ENCODE results near the gene CLEC1A. TPM values are rescaled to one million over a fixed set of nuclear protein-coding genes. Genes with fewer than 3 reads are reported as not detected.

The CLEC1A gene
- total RNA-seq, 1 donor from 2014 or later = not detected

- Histone ChIP-seq H3K4me3 (ENCODE audit: low read depth, low read length) (no peak overlapping the region), H3K27me3 (ENCODE audit: control insufficient read depth, insufficient read depth, low read length) (no peaks in the 10 kb centered on the region), H3K36me3 (ENCODE audit: control insufficient read depth, insufficient read depth, low read length) (no peaks in the 10 kb centered on the region)
- FAIRE-seq = no peak
- DNase-seq (ENCODE audit: low read depth) = no peak
- TF ChIP-seq CTCF (IDR thresholded peaks at IDR 0.05; ENCODE audit: insufficient read depth, low read length, severe bottlenecking) = no peak
Measured at GRCh38 chr12:10088031-10088430, 10.8 kb downstream of the CLEC1A start.

GRCh38 chr12:10086387-10086786 lies 12.4 kb downstream of the CLEC1A start:
- Histone ChIP-seq H3K27me3 (ENCODE audit: control insufficient read depth, insufficient read depth, low read length) (no peaks in the 10 kb centered on the region), H3K36me3 (ENCODE audit: control insufficient read depth, insufficient read depth, low read length) (no peaks in the 10 kb centered on the region), H3K4me3 (ENCODE audit: low read depth, low read length) (no peak overlapping the region)
- FAIRE-seq (no peak), DNase-seq (ENCODE audit: low read depth) (no peak)
- no peak for TF ChIP-seq CTCF (IDR thresholded peaks at IDR 0.05; ENCODE audit: insufficient read depth, low read length, severe bottlenecking)

- Histone ChIP-seq H3K4me3 (ENCODE audit: low read depth, low read length) (no peak overlapping the region), H3K36me3 (ENCODE audit: control insufficient read depth, insufficient read depth, low read length) (no peaks in the 10 kb centered on the region), H3K27me3 (ENCODE audit: control insufficient read depth, insufficient read depth, low read length) (no peaks in the 10 kb centered on the region)
- FAIRE-seq (no peak), DNase-seq (ENCODE audit: low read depth) (no peak)
- no peak for TF ChIP-seq CTCF (IDR thresholded peaks at IDR 0.05; ENCODE audit: insufficient read depth, low read length, severe bottlenecking)
Measured at GRCh38 chr12:10084733-10085132, 14.1 kb downstream of the CLEC1A start.

- FAIRE-seq (peak; percentile 7), DNase-seq (ENCODE audit: low read depth) (no peak)
- Histone ChIP-seq H3K4me3 (ENCODE audit: low read depth, low read length) (no peak overlapping the region), H3K36me3 (ENCODE audit: control insufficient read depth, insufficient read depth, low read length) (no peaks in the 10 kb centered on the region), H3K27me3 (ENCODE audit: control insufficient read depth, insufficient read depth, low read length) (no peaks in the 10 kb centered on the region)
- TF ChIP-seq CTCF (IDR thresholded peaks at IDR 0.05; ENCODE audit: insufficient read depth, low read length, severe bottlenecking) = no peak
Measured at GRCh38 chr12:10082117-10082874, 16.5 kb downstream of the CLEC1A start.

- FAIRE-seq (no peak), DNase-seq (ENCODE audit: low read depth) (no peak)
- TF ChIP-seq CTCF (IDR thresholded peaks at IDR 0.05; ENCODE audit: insufficient read depth, low read length, severe bottlenecking) = no peak
- H3K27me3 ChIP-seq (ENCODE audit: control insufficient read depth, insufficient read depth, low read length) = no peaks in the 10 kb centered on the region
- no peak overlapping the region for H3K4me3 ChIP-seq (ENCODE audit: low read depth, low read length)
- no peaks in the 10 kb centered on the region for H3K36me3 ChIP-seq (ENCODE audit: control insufficient read depth, insufficient read depth, low read length)
Measured at GRCh38 chr12:10075451-10075850, 23.3 kb downstream of the CLEC1A start.

- H3K36me3 ChIP-seq (ENCODE audit: control insufficient read depth, insufficient read depth, low read length) = no peaks in the 10 kb centered on the region
- H3K4me3 ChIP-seq (ENCODE audit: low read depth, low read length) = no peak overlapping the region
- DNase-seq (ENCODE audit: low read depth) (peak; percentile 67), FAIRE-seq (no peak)
- no peak for TF ChIP-seq CTCF (IDR thresholded peaks at IDR 0.05; ENCODE audit: insufficient read depth, low read length, severe bottlenecking)
- H3K27me3 ChIP-seq (ENCODE audit: control insufficient read depth, insufficient read depth, low read length) = no peaks in the 10 kb centered on the region
Measured at GRCh38 chr12:10073261-10073660, 25.5 kb downstream of the CLEC1A start.

Data from bronchial epithelial cell (primary cell).